ENCODE measurements around the gene ACSF3. TPM values are rescaled to one million over a fixed set of nuclear protein-coding genes. Genes with fewer than 3 reads are reported as not detected.

ACSF3 gene
- total RNA-seq, 1 donor from 2014 or later: 35.7 TPM

DNA sequence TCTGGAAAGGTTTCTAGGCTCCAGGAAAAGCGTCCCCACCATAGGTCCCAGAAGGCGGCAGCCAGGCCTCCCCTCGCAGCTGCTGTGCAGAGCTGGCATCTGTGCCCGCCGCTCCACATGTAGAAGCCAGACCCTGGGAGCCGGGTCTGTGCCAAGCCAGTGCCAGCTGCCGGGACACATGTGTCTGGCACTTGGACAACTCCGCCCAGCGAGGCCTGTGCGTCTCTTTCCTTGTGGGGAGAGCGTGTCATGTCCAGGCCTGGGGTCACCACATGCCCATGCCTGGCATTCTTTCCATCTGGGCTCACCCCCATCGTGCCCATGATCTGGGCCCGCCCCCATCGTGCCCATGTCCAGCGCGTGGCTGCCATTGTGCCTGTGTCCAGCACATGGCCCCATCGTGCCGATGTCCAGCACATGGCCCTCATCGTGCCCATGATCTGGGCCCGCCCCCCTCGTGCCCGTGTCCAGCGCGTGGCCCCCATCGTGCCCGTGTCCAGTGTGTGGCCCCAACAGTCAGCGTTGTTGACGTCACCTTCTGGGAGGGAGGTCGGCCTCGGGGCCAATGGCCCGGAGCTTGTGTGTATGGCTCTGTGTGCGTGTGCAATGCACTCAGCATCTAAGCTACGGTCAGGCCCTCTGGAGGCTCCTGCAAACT is 13.3 kb upstream of the ACSF3 start:
- no peak overlapping the region for H3K4me3 Mint-ChIP-seq
- H3K4me1 Mint-ChIP-seq: peaks cover 3% of the 10 kb centered on the region
- H3K9me3 Mint-ChIP-seq: no peaks in the 10 kb centered on the region
- no peak for DNase-seq (ENCODE audit: low spot score in 2 of 2, unreplicated experiment in 2 of 2)
- H3K27me3 Mint-ChIP-seq (ENCODE audit: low read depth): peaks cover 3% of the 10 kb centered on the region
- TF ChIP-seq, protein P1, sequence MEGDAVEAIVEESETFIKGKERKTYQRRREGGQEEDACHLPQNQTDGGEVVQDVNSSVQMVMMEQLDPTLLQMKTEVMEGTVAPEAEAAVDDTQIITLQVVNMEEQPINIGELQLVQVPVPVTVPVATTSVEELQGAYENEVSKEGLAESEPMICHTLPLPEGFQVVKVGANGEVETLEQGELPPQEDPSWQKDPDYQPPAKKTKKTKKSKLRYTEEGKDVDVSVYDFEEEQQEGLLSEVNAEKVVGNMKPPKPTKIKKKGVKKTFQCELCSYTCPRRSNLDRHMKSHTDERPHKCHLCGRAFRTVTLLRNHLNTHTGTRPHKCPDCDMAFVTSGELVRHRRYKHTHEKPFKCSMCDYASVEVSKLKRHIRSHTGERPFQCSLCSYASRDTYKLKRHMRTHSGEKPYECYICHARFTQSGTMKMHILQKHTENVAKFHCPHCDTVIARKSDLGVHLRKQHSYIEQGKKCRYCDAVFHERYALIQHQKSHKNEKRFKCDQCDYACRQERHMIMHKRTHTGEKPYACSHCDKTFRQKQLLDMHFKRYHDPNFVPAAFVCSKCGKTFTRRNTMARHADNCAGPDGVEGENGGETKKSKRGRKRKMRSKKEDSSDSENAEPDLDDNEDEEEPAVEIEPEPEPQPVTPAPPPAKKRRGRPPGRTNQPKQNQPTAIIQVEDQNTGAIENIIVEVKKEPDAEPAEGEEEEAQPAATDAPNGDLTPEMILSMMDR (IDR thresholded peaks at IDR 0.05; ENCODE audit: unreplicated experiment): no peak
- no peak overlapping the region for H3K27ac Mint-ChIP-seq
- H3K36me3 Mint-ChIP-seq: no peaks in the 10 kb centered on the region

GRCh38 chr16:89081556-89081955 is 12.1 kb upstream of the ACSF3 start:
- no peak overlapping the region for H3K27ac Mint-ChIP-seq
- no peaks in the 10 kb centered on the region for H3K36me3 Mint-ChIP-seq
- DNase-seq (ENCODE audit: low spot score in 2 of 2, unreplicated experiment in 2 of 2): no peak
- no peak overlapping the region for H3K4me3 Mint-ChIP-seq
- no peaks in the 10 kb centered on the region for H3K9me3 Mint-ChIP-seq
- peaks cover 3% of the 10 kb centered on the region for H3K4me1 Mint-ChIP-seq
- peaks cover 11% of the 10 kb centered on the region for H3K27me3 Mint-ChIP-seq (ENCODE audit: low read depth)
- TF ChIP-seq, protein P1 (IDR thresholded peaks at IDR 0.05; ENCODE audit: unreplicated experiment): no peak

DNA sequence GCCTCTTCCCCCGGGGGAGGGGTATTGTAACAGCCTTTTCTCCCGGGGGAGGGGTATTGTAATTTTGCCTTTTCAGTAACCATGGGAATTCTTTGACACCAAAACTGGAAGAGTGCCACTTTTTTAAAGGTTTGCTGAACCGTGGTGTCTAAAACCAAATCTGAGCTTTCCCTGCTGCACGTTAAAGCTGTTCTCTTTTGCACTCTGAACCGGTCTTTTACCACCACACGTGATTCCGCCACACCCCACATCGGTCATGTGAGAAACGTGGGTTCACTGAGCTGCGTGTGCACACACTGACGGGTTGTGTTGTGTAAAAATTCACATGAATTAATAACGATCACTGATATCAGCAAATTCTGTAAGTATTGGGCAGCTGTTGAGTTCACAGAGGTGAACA is 9.2 kb upstream of the ACSF3 start:
- Mint-ChIP-seq H3K4me3 (no peak overlapping the region), H3K36me3 (no peaks in the 10 kb centered on the region), H3K27ac (no peak overlapping the region), H3K4me1 (peaks cover 3% of the 10 kb centered on the region), H3K9me3 (no peaks in the 10 kb centered on the region), H3K27me3 (ENCODE audit: low read depth) (peaks cover 32% of the 10 kb centered on the region)
- TF ChIP-seq, protein P1 (IDR thresholded peaks at IDR 0.05; ENCODE audit: unreplicated experiment): no peak
- no peak for DNase-seq (ENCODE audit: low spot score in 2 of 2, unreplicated experiment in 2 of 2)

DNA sequence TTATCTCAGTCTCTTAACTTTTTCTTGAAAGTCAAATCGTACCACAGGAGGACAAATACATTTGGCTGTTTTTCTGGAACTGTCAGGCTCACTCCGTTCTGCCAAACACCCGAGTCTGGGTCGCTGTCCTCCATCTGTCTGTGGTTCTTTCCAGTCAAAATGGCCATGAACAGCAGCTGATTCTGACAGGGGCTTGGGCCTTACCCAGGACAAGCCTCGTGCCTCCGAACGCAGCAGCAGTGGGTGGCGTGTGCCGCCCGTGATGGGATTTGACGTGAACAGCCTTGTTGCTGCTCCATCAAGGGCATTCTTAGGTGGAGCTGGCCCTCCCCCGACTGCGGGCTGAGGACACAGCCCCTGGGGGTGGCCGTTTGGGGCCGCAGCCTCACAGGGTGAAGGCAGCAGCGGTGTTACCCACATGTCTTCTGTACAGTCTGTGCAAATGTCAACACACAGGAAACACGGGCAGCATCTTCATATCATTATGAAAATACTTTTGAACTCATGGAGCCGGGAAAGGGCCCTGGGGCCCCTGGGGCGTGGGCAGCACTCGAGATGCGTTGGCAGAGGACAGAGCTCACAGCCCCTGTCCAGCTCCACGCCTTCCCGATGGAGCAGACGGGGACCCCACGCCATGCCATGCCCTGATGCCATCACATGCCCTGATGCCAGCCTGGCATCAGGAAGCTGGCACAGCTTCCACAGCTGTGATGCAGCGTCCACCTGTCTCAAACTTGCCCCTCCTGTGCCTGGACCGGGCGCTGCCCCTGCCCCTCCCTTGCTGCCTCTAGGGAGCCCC is 8.6 kb upstream of the ACSF3 start:
- H3K36me3 Mint-ChIP-seq: no peaks in the 10 kb centered on the region
- peaks cover 3% of the 10 kb centered on the region for H3K4me1 Mint-ChIP-seq
- TF ChIP-seq, protein P1 (IDR thresholded peaks at IDR 0.05; ENCODE audit: unreplicated experiment): no peak
- no peak overlapping the region for H3K4me3 Mint-ChIP-seq
- H3K9me3 Mint-ChIP-seq: no peaks in the 10 kb centered on the region
- H3K27ac Mint-ChIP-seq: no peak overlapping the region
- peaks cover 38% of the 10 kb centered on the region for H3K27me3 Mint-ChIP-seq (ENCODE audit: low read depth)
- DNase-seq (ENCODE audit: low spot score in 2 of 2, unreplicated experiment in 2 of 2): no peak

DNA sequence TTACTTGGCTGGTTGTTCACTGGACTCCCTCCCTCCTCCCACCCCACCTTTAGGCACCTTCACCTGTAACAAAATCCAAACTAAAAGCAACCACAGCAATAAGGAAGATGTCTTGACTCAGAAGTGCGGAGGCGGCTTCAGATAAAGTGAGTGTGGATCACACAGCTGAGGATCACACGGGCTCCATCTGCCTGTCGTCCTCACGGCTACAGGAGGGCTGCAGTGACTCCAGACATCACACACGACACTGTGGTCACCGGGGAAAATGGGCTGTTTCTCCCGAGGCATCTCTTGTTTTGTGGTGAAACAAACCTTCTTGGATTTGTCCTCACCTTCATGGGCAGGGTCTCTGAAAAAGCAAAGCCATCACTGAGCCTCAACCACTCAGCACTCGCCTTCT is 7.9 kb upstream of the ACSF3 start:
- no peaks in the 10 kb centered on the region for H3K36me3 Mint-ChIP-seq
- H3K4me3 Mint-ChIP-seq: no peak overlapping the region
- H3K9me3 Mint-ChIP-seq: no peaks in the 10 kb centered on the region
- DNase-seq (ENCODE audit: low spot score in 2 of 2, unreplicated experiment in 2 of 2): no peak
- no peak overlapping the region for H3K27ac Mint-ChIP-seq
- TF ChIP-seq, protein P1 (IDR thresholded peaks at IDR 0.05; ENCODE audit: unreplicated experiment): no peak
- peaks cover 3% of the 10 kb centered on the region for H3K4me1 Mint-ChIP-seq
- peaks cover 45% of the 10 kb centered on the region for H3K27me3 Mint-ChIP-seq (ENCODE audit: low read depth)
